Eye (tissue), 1 donor: Measurements from ENCODE around the gene STK39.

Source experiments
- DNase-seq: peaks from one replicate; pipeline ENCODE4 v3.0.0-alpha.2; 2015

The STK39 gene

GRCh38 chr2:168182550-168183249 is 64.7 kb downstream of the STK39 start:
- no peak for DNase-seq

DNA sequence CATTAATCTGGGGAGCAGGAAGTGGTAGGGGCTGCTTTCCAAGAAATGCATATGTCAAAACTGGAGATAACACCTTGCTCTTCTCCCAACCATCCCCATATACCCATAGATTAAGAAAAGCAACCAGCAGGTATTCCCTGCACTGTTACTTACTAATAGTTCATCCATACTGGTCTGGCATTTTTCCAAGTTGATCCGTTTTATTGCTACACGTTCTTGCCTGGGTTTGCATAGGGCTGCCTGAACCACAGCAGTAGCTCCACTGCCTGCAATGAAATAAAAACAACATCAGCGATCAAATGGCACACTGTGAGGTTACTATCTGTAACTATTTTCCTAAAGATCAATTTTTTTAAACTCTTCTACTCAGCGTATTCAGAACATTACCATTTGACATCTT is 65.6 kb downstream of the STK39 start:
- no peak for DNase-seq

DNA sequence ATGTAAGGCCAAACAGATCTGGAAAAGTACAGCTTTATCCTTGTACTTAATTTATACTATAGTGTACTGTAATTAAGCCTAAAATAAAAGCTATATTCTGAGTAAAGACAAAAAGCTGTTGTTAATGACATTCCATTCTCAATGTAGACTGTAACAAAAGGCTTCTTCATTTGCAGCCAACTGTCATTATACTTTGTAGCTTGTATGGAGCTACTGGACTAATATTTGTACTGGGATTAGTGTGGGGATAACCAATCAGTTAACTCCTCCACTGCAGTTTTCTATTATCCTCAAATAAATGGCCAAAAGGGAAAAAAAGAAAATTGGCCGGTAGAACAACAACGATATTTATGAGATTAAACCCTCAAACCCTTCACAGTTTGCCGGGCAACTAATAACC is 66.5 kb downstream of the STK39 start:
- DNase-seq = no peak

DNA sequence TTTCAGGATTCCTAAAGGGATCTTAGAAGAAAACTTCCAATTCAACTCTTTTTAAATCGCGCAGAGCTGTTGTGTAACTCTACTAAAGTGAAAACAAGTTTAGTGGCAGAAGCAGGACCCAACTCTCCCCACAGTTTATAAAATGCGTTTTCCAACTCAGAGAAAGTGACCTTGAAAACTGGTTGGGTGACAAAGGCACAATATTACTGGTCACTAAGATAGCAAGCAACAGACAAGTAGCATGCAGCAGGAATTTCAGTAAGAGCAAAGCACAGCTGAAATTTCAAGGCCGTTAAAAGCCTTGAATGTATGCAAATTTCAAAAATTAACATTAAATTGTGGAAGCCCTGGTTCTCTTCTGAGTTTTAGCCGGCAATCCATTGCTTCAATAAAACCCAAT is 66.9 kb downstream of the STK39 start:
- DNase-seq = no peak

GRCh38 chr2:168179592-168179991 is 67.8 kb downstream of the STK39 start:
- DNase-seq = no peak

- DNase-seq = peak; percentile 66
Observed at GRCh38 chr2:168178520-168179324, 68.7 kb downstream of the STK39 start.

- no peak for DNase-seq
Observed at GRCh38 chr2:168176402-168176801, 71.0 kb downstream of the STK39 start.

DNA sequence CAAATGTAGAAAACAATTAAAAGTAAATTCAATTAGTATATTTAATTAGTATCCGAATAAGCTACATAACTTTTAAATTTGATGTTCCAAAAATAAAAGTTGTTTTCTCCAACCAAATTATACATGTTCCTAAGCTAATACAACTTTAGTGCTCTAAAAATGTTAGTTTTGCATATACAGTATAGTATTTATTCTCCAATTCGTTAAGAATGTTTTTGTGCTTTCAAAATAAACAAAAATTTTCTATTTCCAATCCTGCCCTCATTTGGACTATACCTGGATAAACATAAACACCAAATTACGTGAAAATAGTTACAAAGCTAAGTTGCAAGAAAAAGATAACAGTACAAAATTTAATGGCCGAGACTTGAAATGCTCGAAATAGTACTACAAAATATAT is 71.9 kb downstream of the STK39 start:
- DNase-seq = no peak

DNA sequence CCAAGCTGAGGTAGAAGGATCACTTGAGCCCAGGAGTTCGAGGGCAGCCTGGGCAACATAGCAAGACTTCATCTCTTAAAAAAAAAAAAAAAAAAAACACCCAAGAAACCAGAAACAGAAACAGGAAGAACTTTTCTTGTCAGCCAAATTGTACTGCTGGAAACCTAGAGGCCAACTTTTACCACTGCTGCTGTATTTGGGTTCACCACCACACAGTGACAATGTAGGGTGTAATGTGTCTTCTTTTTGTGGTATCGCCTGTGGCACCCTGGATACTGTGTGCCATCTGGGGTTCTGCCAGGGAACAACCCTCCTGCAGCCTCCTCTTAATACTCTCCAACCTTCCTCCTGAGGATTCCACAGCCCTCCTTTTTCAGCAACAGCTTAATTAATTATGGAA is 72.6 kb downstream of the STK39 start:
- DNase-seq = no peak

DNA sequence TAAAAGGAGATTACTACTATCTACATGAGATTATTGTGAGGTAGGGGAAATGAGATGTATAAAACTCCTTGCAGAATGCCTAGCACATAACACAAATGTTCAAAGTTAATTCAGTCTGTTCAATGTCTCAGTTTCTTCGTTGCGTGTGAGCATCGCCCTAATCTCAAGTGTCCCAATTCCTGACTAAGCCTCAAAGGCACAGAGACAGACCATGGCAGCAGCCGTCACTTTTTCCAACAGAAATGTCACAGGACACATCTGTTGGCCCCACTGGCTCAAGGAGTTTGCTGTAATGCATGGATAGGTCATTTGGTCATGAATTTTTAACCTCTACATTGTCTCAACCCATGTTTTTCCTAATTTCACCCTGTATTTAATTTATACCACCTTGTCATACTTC is 75.3 kb downstream of the STK39 start:
- no peak for DNase-seq

GRCh38 chr2:168171059-168171762 is 76.2 kb downstream of the STK39 start:
- no peak for DNase-seq

GRCh38 chr2:168169097-168169745 is 78.2 kb downstream of the STK39 start:
- DNase-seq = no peak

- no peak for DNase-seq
Observed at GRCh38 chr2:168167511-168168263, 79.7 kb downstream of the STK39 start.

DNA sequence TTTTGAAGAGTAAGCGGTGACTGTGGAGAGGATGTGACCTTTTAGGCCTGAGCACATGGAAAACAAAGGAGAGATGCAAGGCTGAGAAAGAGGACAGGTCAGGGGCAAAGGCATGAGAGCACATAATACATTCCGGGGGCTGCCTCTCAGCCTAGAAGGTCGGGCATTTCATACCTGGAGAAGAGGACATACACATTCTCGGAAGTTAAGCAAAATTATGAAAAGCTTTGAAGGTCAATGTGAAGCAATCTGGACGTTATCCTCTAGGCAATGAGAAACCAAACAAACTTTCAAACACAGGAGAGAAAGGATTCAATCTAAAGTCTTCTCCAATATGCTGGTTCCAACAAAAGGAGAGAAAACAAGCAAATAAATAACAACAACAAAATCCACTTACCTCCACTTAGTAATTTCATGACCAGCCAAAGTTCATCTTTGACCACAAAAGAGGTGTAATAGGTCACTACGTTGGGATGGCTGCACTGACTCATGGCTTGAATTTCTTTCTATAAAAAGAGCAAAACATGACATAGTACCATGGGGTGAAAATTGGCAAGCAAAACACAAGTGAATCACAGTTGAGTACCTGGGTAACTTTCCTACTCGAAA is 80.4 kb downstream of the STK39 start:
- DNase-seq = no peak

GRCh38 chr2:168165985-168166901 is 81.2 kb downstream of the STK39 start:
- DNase-seq = no peak

GRCh38 chr2:168165397-168165796 is 82.0 kb downstream of the STK39 start:
- peak; percentile 34 for DNase-seq

DNA sequence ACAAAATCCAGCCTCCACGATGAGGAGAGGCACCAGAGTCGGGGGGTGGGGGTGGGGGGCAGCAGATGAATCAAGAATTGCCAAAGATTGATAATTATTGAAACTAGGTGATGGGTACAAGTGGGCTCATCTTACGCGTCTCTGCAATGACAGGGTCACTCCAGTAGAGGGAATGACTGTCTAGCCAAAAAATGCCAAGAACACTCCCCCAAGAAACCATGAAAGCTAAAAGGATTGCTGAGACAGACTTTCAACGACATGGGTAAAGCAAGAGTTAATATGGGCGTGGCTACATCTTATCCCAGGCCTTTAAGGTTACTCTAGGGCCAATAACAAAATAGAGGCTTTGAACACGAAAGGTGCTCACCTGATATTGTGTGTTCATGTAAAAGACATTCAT is 86.5 kb downstream of the STK39 start:
- DNase-seq = no peak

GRCh38 chr2:168159754-168160585 is 87.4 kb downstream of the STK39 start:
- DNase-seq = no peak

DNA sequence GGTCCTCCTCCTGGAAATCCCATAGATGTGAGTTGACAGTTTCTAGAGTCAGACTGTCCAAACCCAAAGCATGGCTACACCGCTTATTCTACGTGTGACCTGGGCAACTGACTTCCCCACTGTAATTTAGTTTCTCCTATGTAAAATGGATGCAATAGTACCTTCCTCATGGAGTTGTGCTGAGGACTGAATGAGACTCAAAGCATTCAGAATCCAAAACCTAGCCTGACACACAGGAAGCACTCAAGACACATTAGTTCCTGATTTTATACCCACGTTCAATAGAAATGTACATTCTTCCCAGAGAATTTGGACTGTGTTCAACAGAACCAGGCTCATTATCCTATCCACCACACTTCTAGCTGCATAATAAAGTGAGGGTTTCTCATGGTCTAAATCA is 88.8 kb downstream of the STK39 start:
- no peak for DNase-seq

DNA sequence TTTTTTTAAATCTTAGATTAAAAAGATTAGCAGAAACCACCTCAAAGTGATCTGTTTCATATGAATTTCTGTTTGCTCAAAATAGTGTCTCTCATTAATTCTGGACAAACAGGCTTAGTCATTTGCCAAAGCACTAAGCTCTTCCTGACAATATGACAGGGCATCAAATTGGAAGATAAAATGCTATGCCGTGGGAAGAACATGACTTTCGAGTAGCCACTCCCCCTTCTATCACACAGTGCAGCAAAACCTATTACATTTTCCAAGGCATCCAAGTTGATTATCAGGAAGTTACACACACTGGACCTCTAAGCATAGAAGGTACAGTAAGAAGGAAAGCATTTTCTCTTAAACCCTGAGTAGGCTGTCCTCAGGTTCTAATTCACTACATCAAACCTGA is 89.5 kb downstream of the STK39 start:
- DNase-seq = no peak
